AG04450 (cell line): ENCODE measurements around the gene MXRA7. TPM values are rescaled to one million over a fixed set of nuclear protein-coding genes. Genes with fewer than 3 reads are reported as not detected.
"Not testable (repeated sequence)": the region's sequence is repeated elsewhere in the genome, so short reads cannot be mapped to it uniquely, and the experiment has no call there.

Experiments used
- CTCF ChIA-PET: fragments of 300-600, 350-600 bp; formaldehyde crosslinking; extraction: SDS; loops from one replicate; lab custom pipeline; 2022; ENCODE audit warnings: antibody characterized with exemption, inconsistent platforms; lab: Charles Lee
- POLR2A ChIA-PET: fragments of 350-600 bp; formaldehyde crosslinking; extraction: SDS; loops from one replicate; lab custom pipeline; 2021; ENCODE audit warnings: antibody characterized with exemption, inconsistent platforms; lab: Yijun Ruan, JAX
- DNase-seq: peaks from one replicate; pipeline ENCODE4 v3.0.0-alpha.2; 2011; ENCODE audit warnings: low read depth, low spot score
- H3K27ac ChIP-seq: one replicate; pipeline ENCODE4 v1.5.1; 2012; ENCODE audit warnings: low read depth, low read length, control low read depth
- H3K27me3 ChIP-seq: one replicate; pipeline ENCODE4 v1.6.0; 2012; ENCODE audit warnings: low read length; ENCODE audit not compliant: control insufficient read depth, insufficient read depth
- H3K4me3 ChIP-seq: 2 replicates; pipeline ENCODE4 v1.5.1; 2011; ENCODE audit warnings: mild to moderate bottlenecking, low read depth, low read length, control low read depth
- H3K9me3 ChIP-seq: 2 replicates; pipeline ENCODE4 v1.5.1; 2012; ENCODE audit warnings: low read length; ENCODE audit not compliant: control insufficient read depth, insufficient read depth
- polyA plus RNA-seq: library from polyadenylated mRNA; depleted of rRNA; stranded (reverse); fragments of >200 nt; gene quantifications from 2 replicates; pipeline ENCODE4 v1.2.3, GENCODE V29; 2011
- TF ChIP-seq, protein P1 (sequence below): IDR thresholded peaks from 2 replicates; pipeline ENCODE4 v1.5.1; 2011; ENCODE audit warnings: low read depth, low read length, control low read depth, inconsistent platforms

The MXRA7 gene
- polyA plus RNA-seq, 1 experiment, result 222 TPM

DNA sequence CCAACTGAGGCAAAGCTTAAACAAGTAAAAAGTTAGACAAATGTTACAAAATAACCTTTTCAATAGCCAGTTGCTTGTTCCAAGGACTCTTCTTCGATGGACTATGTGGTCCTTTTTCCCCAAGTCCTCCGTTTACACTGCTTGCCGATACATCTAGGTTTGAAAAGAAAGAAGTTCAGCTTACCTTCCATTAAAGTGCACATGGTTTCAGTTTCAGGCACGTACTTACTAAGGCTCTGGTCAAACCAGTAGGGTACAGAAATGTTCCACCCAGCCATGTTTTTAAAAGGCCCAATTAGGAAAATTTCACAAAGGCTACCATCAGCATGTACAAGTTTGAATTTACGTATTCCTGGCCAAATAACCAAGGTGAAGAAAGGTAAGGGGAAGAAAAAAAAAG is 24.2 kb upstream of the MXRA7 start:
- ChIA-PET POLR2A (interaction anchor here (0.6 to 5.4 kb wide), 4 partner anchors 8 to 358 kb away, joined by 4 to 41 read pairs (median 6); partner anchors contain the start of genes JMJD6, METTL23 and MXRA7), CTCF (interaction anchor here (1.5 kb wide), 1 partner anchor 212 kb away, joined by 4 read pairs; no protein-coding TSS in a partner anchor)
- Histone ChIP-seq H3K4me3 (peak overlapping the region; percentile 96), H3K27ac (no peak overlapping the region), H3K27me3 (no peaks in the 10 kb centered on the region), H3K9me3 (no peaks in the 10 kb centered on the region; the same call in 1 of the 2 replicates)
- TF ChIP-seq, protein P1, sequence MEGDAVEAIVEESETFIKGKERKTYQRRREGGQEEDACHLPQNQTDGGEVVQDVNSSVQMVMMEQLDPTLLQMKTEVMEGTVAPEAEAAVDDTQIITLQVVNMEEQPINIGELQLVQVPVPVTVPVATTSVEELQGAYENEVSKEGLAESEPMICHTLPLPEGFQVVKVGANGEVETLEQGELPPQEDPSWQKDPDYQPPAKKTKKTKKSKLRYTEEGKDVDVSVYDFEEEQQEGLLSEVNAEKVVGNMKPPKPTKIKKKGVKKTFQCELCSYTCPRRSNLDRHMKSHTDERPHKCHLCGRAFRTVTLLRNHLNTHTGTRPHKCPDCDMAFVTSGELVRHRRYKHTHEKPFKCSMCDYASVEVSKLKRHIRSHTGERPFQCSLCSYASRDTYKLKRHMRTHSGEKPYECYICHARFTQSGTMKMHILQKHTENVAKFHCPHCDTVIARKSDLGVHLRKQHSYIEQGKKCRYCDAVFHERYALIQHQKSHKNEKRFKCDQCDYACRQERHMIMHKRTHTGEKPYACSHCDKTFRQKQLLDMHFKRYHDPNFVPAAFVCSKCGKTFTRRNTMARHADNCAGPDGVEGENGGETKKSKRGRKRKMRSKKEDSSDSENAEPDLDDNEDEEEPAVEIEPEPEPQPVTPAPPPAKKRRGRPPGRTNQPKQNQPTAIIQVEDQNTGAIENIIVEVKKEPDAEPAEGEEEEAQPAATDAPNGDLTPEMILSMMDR, result no peak
- DNase-seq, result no peak

DNA sequence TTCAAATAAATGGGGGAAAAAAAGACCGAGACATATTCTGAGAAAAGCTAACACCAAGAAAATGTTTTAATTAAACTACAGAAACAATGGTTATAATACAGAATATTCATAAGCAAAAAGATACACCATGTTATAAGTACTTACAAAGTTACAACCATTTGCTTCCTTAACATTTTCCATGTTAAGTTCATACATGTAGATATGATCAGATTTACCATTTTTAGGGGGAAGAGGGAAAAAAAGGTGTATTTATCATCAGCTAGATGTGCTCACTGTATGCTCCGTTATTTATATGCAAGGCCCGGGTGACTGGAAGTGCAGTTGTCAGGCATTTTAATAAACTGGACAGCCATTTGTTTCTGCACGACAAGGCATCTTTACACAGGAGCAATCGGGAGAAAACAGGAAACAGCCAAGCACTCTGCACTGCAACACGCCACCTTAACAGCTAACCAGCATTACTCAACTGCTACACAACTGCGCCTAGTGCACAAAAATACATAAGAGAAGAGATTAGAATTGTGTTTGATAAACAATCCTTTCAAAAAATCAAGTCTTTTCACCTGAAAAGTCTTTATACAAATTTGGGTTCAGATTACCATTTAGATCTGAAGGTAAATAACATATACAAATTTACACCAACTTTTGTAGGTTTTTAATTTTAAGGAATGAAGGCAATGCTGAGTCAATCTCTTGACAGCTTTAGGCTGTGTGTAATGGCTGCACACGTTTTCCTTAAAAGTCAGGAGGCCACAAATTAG is 23.5 kb upstream of the MXRA7 start:
- Histone ChIP-seq H3K27ac (no peak overlapping the region), H3K4me3 (peak overlapping the region; percentile 96), H3K9me3 (no peaks in the 10 kb centered on the region; the same call in 1 of the 2 replicates), H3K27me3 (no peaks in the 10 kb centered on the region)
- no peak for DNase-seq
- CTCF ChIA-PET, result interaction anchor here (1.5 kb wide), 1 partner anchor 212 kb away, joined by 4 read pairs; no protein-coding TSS in a partner anchor
- POLR2A ChIA-PET, result interaction anchor here (1.2 to 5.4 kb wide), 3 partner anchors 8 to 23 kb away, joined by 4 to 41 read pairs (median 6); partner anchors contain the start of genes JMJD6, METTL23 and MXRA7
- TF ChIP-seq, protein P1, result no peak

DNA sequence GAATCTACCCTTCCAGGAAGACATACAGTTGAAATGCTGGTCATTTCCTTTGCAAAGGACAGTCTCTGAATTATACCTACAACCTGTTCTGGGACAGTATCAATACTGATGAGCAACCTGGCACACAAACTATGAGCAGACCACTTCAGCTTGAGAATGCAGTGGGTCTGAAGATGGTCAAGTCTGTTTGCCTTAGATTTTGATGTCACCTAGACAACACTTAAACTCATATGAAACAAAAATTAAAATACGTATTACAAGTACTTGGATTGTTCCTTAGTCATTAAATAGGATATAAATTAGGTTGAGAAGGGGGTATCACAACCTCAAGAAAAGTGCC is 22.8 kb upstream of the MXRA7 start:
- H3K4me3 ChIP-seq, result no peak overlapping the region
- ChIA-PET CTCF (interaction anchor here (1.5 kb wide), 2 partner anchors 18 to 211 kb away, joined by 4 to 5 read pairs; no protein-coding TSS in a partner anchor), POLR2A (no interaction called here)
- DNase-seq, result no peak
- no peaks in the 10 kb centered on the region; the same call in 1 of the 2 replicates for H3K9me3 ChIP-seq
- H3K27ac ChIP-seq, result no peak overlapping the region
- TF ChIP-seq, protein P1, result no peak
- H3K27me3 ChIP-seq, result no peaks in the 10 kb centered on the region

DNA sequence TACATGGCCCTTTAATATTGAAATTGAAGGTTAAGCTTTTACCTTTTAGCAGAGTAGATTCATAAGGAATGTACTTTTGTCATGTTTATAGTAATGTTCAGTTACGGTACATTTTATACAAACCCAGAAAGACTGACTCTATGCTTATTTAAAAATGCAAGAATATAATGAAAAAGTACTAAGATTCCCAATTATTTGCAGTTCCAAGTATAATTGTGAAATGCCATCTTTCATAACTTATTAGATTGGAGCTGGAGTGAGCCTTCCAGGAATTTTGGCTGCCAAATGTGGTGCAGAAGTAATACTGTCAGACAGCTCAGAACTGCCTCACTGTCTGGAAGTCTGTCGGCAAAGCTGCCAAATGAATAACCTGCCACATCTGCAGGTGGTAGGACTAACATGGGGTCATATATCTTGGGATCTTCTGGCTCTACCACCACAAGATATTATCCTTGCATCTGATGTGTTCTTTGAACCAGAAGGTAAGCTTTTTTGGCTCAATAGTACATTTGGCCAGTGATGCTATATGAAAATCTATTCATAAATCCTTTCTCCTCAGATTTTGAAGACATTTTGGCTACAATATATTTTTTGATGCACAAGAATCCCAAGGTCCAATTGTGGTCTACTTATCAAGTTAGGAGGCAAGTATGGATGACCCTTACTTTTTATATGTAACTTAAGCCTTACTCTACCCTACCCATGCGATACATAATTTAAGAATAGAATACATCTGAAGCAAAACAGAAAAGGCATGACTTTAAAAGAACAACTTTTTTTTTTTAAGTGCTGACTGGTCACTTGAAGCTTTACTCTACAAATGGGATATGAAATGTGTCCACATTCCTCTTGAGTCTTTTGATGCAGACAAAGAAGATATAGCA is 22.2 kb upstream of the MXRA7 start:
- Histone ChIP-seq H3K4me3 (no peak overlapping the region), H3K9me3 (no peaks in the 10 kb centered on the region; the same call in 1 of the 2 replicates), H3K27me3 (no peaks in the 10 kb centered on the region), H3K27ac (no peak overlapping the region)
- TF ChIP-seq, protein P1, result no peak
- ChIA-PET CTCF (interaction anchor here (1.5 kb wide), 1 partner anchor 17 kb away, joined by 5 read pairs; no protein-coding TSS in a partner anchor), POLR2A (interaction anchor here (2.1 kb wide), 1 partner anchor 16 kb away, joined by 6 read pairs; no protein-coding TSS in a partner anchor)
- no peak for DNase-seq

DNA sequence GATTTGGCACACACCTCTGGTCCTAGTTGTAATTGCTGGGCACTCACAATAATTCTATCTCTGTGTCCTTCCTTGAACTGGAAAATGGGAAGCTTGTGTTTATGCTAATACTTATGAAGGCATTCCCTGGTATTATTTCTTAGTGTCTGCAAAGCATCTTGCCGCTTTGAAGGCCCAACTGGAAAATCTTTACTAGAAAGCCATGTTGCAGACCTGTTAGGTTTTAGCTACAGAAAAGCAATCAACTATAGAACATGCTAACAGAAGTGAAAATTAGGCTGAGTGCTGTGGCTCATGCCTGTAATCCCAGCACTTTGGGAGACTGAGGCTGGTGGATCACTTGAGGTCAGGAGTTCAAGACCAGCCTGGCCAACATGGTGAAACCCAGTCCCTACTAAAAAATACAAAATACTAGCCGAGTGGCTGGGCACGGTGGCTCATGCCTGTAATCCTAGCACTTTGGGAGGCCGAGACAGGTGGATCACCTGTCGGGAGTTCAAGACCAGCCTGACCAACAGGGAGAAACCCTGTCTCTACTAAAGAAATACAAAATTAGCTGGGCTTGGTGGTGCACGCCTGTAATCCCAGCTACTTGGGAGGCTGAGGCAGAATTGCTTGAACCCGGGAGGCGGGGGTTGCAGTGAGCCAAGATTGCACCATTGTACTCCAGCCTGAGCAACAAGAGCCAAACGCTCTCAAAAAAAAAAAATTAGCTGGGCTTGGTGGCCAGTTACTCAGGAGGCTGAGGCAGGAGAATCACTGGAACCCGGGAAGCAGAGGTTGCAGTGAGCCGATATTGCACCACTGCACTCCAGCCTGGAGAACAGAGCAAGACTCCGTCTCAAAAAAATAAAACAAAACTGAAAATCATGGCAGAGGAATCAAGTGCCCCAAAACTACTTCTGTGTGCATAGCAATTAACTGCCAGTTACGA is 21.3 kb upstream of the MXRA7 start:
- POLR2A ChIA-PET, result interaction anchor here (2.1 kb wide), 1 partner anchor 15 kb away, joined by 6 read pairs; no protein-coding TSS in a partner anchor
- not testable (repeated sequence) for H3K9me3 ChIP-seq, H3K4me3 ChIP-seq, H3K27me3 ChIP-seq, H3K27ac ChIP-seq, DNase-seq
- CTCF ChIA-PET, result interaction anchor here (1.5 kb wide), 1 partner anchor 16 kb away, joined by 5 read pairs; no protein-coding TSS in a partner anchor
